K562 (cell line): Measurements from ENCODE around the gene GPS2. TPM values are rescaled to one million over a fixed set of nuclear protein-coding genes. Genes with fewer than 3 reads are reported as not detected.
A peak's percentile ranks its signal among the peaks of the same experiment; 100 is the strongest.

Experiments
- ADNP ChIP-seq: fragments of 200-800 bp; sonication (Bioruptor generic); IDR thresholded peaks from 2 replicates; pipeline ENCODE4 v1.6.1; 2016; ENCODE audit warnings: missing genetic modification characterization, missing compliant biosample characterization
- ARID3A ChIP-seq: IDR thresholded peaks from 2 replicates; pipeline ENCODE4 v1.6.1; 2012; ENCODE audit warnings: low read depth, low read length, improper control_type of control experiment, borderline replicate concordance
- E2F6 ChIP-seq, 2 experiments: IDR thresholded peaks; 2 replicates each; pipeline ENCODE4 v1.6.1; 2011; ENCODE audit warnings: borderline replicate concordance in 1 of 2, control low read depth in 1 of 2, low read depth in 1 of 2, low read length in 1 of 2, mild to moderate bottlenecking in 1 of 2, mixed read lengths in 1 of 2, moderate library complexity in 1 of 2; ENCODE audit not compliant: insufficient read depth in 1 of 2, insufficient read length in 1 of 2, poor library complexity in 1 of 2, severe bottlenecking in 1 of 2; ENCODE audit errors: extremely low read depth in 1 of 2
- ETS1 ChIP-seq: conservative IDR thresholded peaks from 2 replicates; pipeline ENCODE4 v1.6.1; 2011; ENCODE audit warnings: low read depth, mild to moderate bottlenecking, low read length; ENCODE audit not compliant: control insufficient read depth
- ETS2 ChIP-seq: IDR thresholded peaks from 2 replicates; pipeline ENCODE4 v1.6.1; 2016; ENCODE audit warnings: borderline replicate concordance, missing genetic modification characterization, mild to moderate bottlenecking, moderate library complexity, missing compliant biosample characterization; ENCODE audit not compliant: poor library complexity, severe bottlenecking
- HBP1 ChIP-seq: fragments of 450-650 bp; formaldehyde crosslinking; IDR thresholded peaks from 2 replicates; pipeline ENCODE4 v1.4.0; 2022; ENCODE audit warnings: missing genetic modification characterization
- ID3 ChIP-seq, 2 experiments: fragments of 250-450 bp in 1 of 2; fragments of 450-650 bp in 1 of 2; sonication (Bioruptor Pico) in 1 of 2; IDR thresholded peaks; 2 replicates each; pipeline versions ENCODE4 v1.6.1 to v1.8.0; 2016 to 2021; ENCODE audit warnings: mild to moderate bottlenecking in 2 of 2, moderate library complexity in 2 of 2, missing compliant biosample characterization in 1 of 2, missing genetic modification characterization in 1 of 2
- ILK ChIP-seq: fragments of 450-650 bp; IDR thresholded peaks from 2 replicates; pipeline ENCODE4 v1.6.1; 2016; ENCODE audit warnings: missing genetic modification characterization, low read depth, mild to moderate bottlenecking, missing compliant biosample characterization, moderate library complexity, borderline replicate concordance
- LCOR ChIP-seq: sonication (generic); formaldehyde crosslinking; IDR thresholded peaks from 2 replicates; pipeline ENCODE4 v1.8.0; 2022; ENCODE audit warnings: mild to moderate bottlenecking, missing genetic modification reagents
- MTA3 ChIP-seq: fragments of 450-650 bp; formaldehyde crosslinking; IDR thresholded peaks from 2 replicates; pipeline ENCODE4 v1.6.1; 2017; ENCODE audit warnings: mild to moderate bottlenecking, borderline replicate concordance
- SFPQ ChIP-seq: fragments of 200-400 bp; formaldehyde crosslinking; IDR thresholded peaks from 2 replicates; pipeline ENCODE4 v1.6.1; 2017; ENCODE audit warnings: mild to moderate bottlenecking, low read depth, low read length, moderate library complexity
- USF2 ChIP-seq: sonication (generic); formaldehyde crosslinking; IDR thresholded peaks from 2 replicates; pipeline ENCODE4 v1.5.0; 2020; ENCODE audit warnings: missing genetic modification reagents
- ZNF23 ChIP-seq: fragments of 250-450 bp; sonication (Bioruptor Pico); IDR thresholded peaks from 2 replicates; pipeline ENCODE4 v1.4.0; 2020; ENCODE audit warnings: mild to moderate bottlenecking
- ZNF282 ChIP-seq: sonication (generic); formaldehyde crosslinking; IDR thresholded peaks from 2 replicates; pipeline ENCODE4 v1.8.1; 2023; ENCODE audit warnings: missing genetic modification reagents
- polyA plus RNA-seq, 8 experiments: library from polyadenylated mRNA; depleted of rRNA in 4 of 8; stranded (reverse) in 5 of 8; unstranded in 3 of 8; fragments of >200 nt; fragmentation: Nextera tagmentation in 2 of 8; fragmentation: Illumina TruSeq in 1 of 8; extraction: Ambion mirVana in 2 of 8; extraction: Trizol in 1 of 8; gene quantifications; 2 replicates each; pipeline versions ENCODE4 v1.2.1 to v1.2.3, GENCODE V29; 2011 to 2014; ENCODE audit warnings: inconsistent platforms in 1 of 8, missing spikeins in 1 of 8
- total RNA-seq, 7 experiments: library from RNA; depleted of rRNA in 6 of 7; stranded (reverse); fragments of >200 nt in 6 of 7; fragmentation: Illumina TruSeq in 2 of 7; extraction: Trizol in 2 of 7; gene quantifications; 2 replicates each; pipeline versions ENCODE4 v1.2.1 to v1.2.3, GENCODE V29; 2011 to 2021; ENCODE audit warnings: low replicate concordance in 1 of 7

GPS2 gene
- total and polyA plus RNA-seq, 9 of the 15 experiments (the other 6 are each of a cell fraction or from before 2014, with no cell fraction given), result 18.3 to 75.7 (median 37.0) TPM

GRCh38 chr17:7306911-7307685 lies 8.1 kb downstream of the GPS2 start, which contains the start of gene EIF5A (continued):
- TF ChIP-seq LCOR, result 0 out of 2 replicates have a peak, but pooled peaks have one; percentile 28
- TF ChIP-seq USF2, result no peak
- no peak for TF ChIP-seq ILK (tag)
- no peak for TF ChIP-seq ID3 (CRISPR knock-in tag; IDR thresholded peaks at IDR 0.05)
- no peak for TF ChIP-seq ID3 (tag; IDR thresholded peaks at IDR 0.05)
- TF ChIP-seq SFPQ, result no peak
- no peak for TF ChIP-seq ETS1
- no peak for TF ChIP-seq HBP1 (CRISPR knock-in tag)
- no peak for TF ChIP-seq ARID3A
- TF ChIP-seq E2F6 (IDR thresholded peaks at IDR 0.05; ENCODE audit: borderline replicate concordance in 1 of 2, extremely low read depth in 1 of 2, insufficient read depth in 1 of 2, insufficient read length in 1 of 2, low read depth in 1 of 2, low read length in 1 of 2, poor library complexity in 1 of 2, severe bottlenecking in 1 of 2), result peak in 1 of 2 experiments; percentile 14
- TF ChIP-seq ZNF23 (CRISPR knock-in tag), result no peak
- no peak for TF ChIP-seq ZNF282 (CRISPR knock-in tag)
- peak; percentile 56; the same call in 1 of the 2 replicates for TF ChIP-seq MTA3
- TF ChIP-seq ETS2 (tag), result no peak
- no peak for TF ChIP-seq ADNP
